H1 (cell line): ENCODE measurements around the gene LILRB1. TPM values are rescaled to one million over a fixed set of nuclear protein-coding genes. Genes with fewer than 3 reads are reported as not detected.
"Not testable (repeated sequence)": the region's sequence is repeated elsewhere in the genome, so short reads cannot be mapped to it uniquely, and the experiment has no call there.

Source experiments
- CTCF ChIA-PET: fragments of 300-600 bp; sonication (Branson Sonifier 250); formaldehyde crosslinking; loops from one replicate; lab custom pipeline; 2021; ENCODE audit not compliant: partially characterized antibody; lab: Charles Lee
- POLR2A ChIA-PET: fragments of 300-600 bp; sonication (Branson Sonifier 250); formaldehyde crosslinking; loops from one replicate; lab custom pipeline; 2021; ENCODE audit warnings: inconsistent platforms; ENCODE audit not compliant: partially characterized antibody; lab: Charles Lee
- DNase-seq, 2 experiments: peaks; one replicate each; pipeline versions ENCODE4 v3.0.0 to v3.0.0-alpha.2; 2010 to 2022; ENCODE audit warnings: low spot score in 2 of 2, low read depth in 1 of 2, mixed read lengths in 1 of 2
- FAIRE-seq: peaks from 2 replicates; lab custom pipeline; 2011; peaks lifted over from hg19 to GRCh38; lab: Jason Lieb, UNC
- H2AFZ ChIP-seq: 2 replicates; pipeline ENCODE4 v1.8.1; 2012; ENCODE audit warnings: low read length, inconsistent platforms
- H2AK5ac ChIP-seq: 2 replicates; pipeline ENCODE4 v1.6.1; 2013; ENCODE audit warnings: low read depth, low read length
- H2BK120ac ChIP-seq: replicated peaks from 2 replicates; pipeline ENCODE3; 2013; ENCODE audit warnings: low read depth, low read length, inconsistent platforms
- H2BK12ac ChIP-seq: 2 replicates; pipeline ENCODE4 v1.6.1; 2013; ENCODE audit warnings: low read depth, low read length
- H2BK15ac ChIP-seq: 2 replicates; pipeline ENCODE4 v1.6.1; 2013; ENCODE audit warnings: low read length
- H2BK20ac ChIP-seq: 2 replicates; pipeline ENCODE4 v1.6.1; 2013; ENCODE audit warnings: low read length
- H2BK5ac ChIP-seq: 2 replicates; pipeline ENCODE4 v1.6.1; 2013; ENCODE audit warnings: low read depth, low read length
- H3K14ac ChIP-seq: 2 replicates; pipeline ENCODE4 v1.6.1; 2013; ENCODE audit warnings: inconsistent platforms; ENCODE audit not compliant: insufficient read length
- H3K18ac ChIP-seq: 2 replicates; pipeline ENCODE4 v1.6.1; 2013; ENCODE audit warnings: low read length; ENCODE audit errors: extremely low read depth
- H3K23ac ChIP-seq: 2 replicates; pipeline ENCODE4 v1.6.1; 2013; ENCODE audit warnings: inconsistent platforms; ENCODE audit not compliant: insufficient read length
- H3K23me2 ChIP-seq: 2 replicates; pipeline ENCODE4 v1.6.1; 2013; ENCODE audit warnings: low read depth, low read length
- H3K27ac ChIP-seq: 2 replicates; pipeline ENCODE4 v1.6.1; 2011; ENCODE audit warnings: low read depth, low read length, inconsistent platforms
- H3K27me3 ChIP-seq, 4 experiments: replicated peaks in 1 of 4; 1 replicate in 1 of 4; 2 replicates in 3 of 4; pipeline versions ENCODE4 v1.6.1 to v1.8.1; 2011 to 2013; ENCODE audit warnings: low read length in 3 of 4, mild to moderate bottlenecking in 3 of 4, inconsistent platforms in 2 of 4, mixed read lengths in 2 of 4, moderate library complexity in 1 of 4; ENCODE audit not compliant: control insufficient read depth in 3 of 4, insufficient read depth in 3 of 4; ENCODE audit errors: extremely low read depth in 1 of 4
- H3K36me3 ChIP-seq, 4 experiments: 2 replicates each; pipeline versions ENCODE4 v1.6.1 to v1.8.1; 2011 to 2013; ENCODE audit warnings: mild to moderate bottlenecking in 4 of 4, low read length in 3 of 4, moderate library complexity in 2 of 4, control low read depth in 1 of 4, inconsistent platforms in 1 of 4; ENCODE audit not compliant: insufficient read depth in 4 of 4, control insufficient read depth in 2 of 4
- H3K4ac ChIP-seq: replicated peaks from 2 replicates; pipeline ENCODE3; 2013; ENCODE audit warnings: low read length, low read depth, mixed read lengths, inconsistent platforms; ENCODE audit not compliant: insufficient read length
- H3K4me1 ChIP-seq, 4 experiments: replicated peaks in 1 of 4; 1 replicate in 1 of 4; 2 replicates in 3 of 4; pipeline versions ENCODE4 v1.6.1 to v1.8.1; 2011 to 2013; ENCODE audit warnings: low read length in 3 of 4, inconsistent platforms in 2 of 4, mixed read lengths in 1 of 4; ENCODE audit not compliant: insufficient read depth in 4 of 4, control insufficient read depth in 3 of 4
- H3K4me2 ChIP-seq, 2 experiments: 2 replicates each; pipeline versions ENCODE4 v1.6.1 to v1.8.1; 2011 to 2013; ENCODE audit warnings: low read depth in 2 of 2, low read length in 2 of 2, control low read depth in 1 of 2, inconsistent platforms in 1 of 2, mild to moderate bottlenecking in 1 of 2; ENCODE audit not compliant: insufficient read depth in 1 of 2
- H3K4me3 ChIP-seq, 4 experiments: fragments of 200-600, 300-600 bp in 1 of 4; sonication (generic), shearing (Covaris generic), sonication (Bioruptor Twin) in 1 of 4; 2 replicates each; pipeline versions ENCODE4 v1.5.1 to v1.8.1; 2011 to 2016; ENCODE audit warnings: low read length in 4 of 4, low read depth in 3 of 4, control low read depth in 2 of 4, inconsistent platforms in 2 of 4, mild to moderate bottlenecking in 2 of 4, mixed read lengths in 1 of 4, moderate library complexity in 1 of 4; ENCODE audit not compliant: insufficient read depth in 2 of 4; ENCODE audit errors: extremely low read depth in 1 of 4
- H3K56ac ChIP-seq: replicated peaks from 2 replicates; pipeline ENCODE3; 2013; ENCODE audit warnings: low read depth, mild to moderate bottlenecking, mixed read lengths, low read length, inconsistent platforms; ENCODE audit not compliant: insufficient read length
- H3K79me1 ChIP-seq: 2 replicates; pipeline ENCODE4 v1.6.1; 2013; ENCODE audit warnings: low read depth, low read length, control low read depth
- H3K79me2 ChIP-seq, 2 experiments: 2 replicates each; pipeline versions ENCODE4 v1.6.1 to v1.8.1; 2012 to 2013; ENCODE audit warnings: low read length in 2 of 2, mild to moderate bottlenecking in 2 of 2, inconsistent platforms in 1 of 2; ENCODE audit not compliant: insufficient read depth in 2 of 2, control insufficient read depth in 1 of 2
- H3K9ac ChIP-seq, 4 experiments: replicated peaks in 1 of 4; 1 replicate in 1 of 4; 2 replicates in 3 of 4; pipeline versions ENCODE4 v1.6.1 to v1.8.1; 2011 to 2013; ENCODE audit warnings: low read depth in 3 of 4, low read length in 3 of 4, control low read depth in 2 of 4, mild to moderate bottlenecking in 2 of 4, moderate library complexity in 2 of 4, inconsistent platforms in 1 of 4; ENCODE audit errors: extremely low read depth in 1 of 4
- H3K9me3 ChIP-seq, 2 experiments: 2 replicates each; pipeline versions ENCODE4 v1.6.1 to v1.8.1; 2012 to 2013; ENCODE audit warnings: mild to moderate bottlenecking in 2 of 2, moderate library complexity in 2 of 2, control low read depth in 1 of 2, inconsistent platforms in 1 of 2, low read depth in 1 of 2, low read length in 1 of 2, mixed read lengths in 1 of 2; ENCODE audit not compliant: insufficient read depth in 2 of 2
- H4K20me1 ChIP-seq, 2 experiments: replicated peaks in 1 of 2; 2 replicates each; pipeline versions ENCODE3 to v1.8.1; 2011 to 2013; ENCODE audit warnings: inconsistent platforms in 2 of 2, low read length in 2 of 2, mild to moderate bottlenecking in 1 of 2; ENCODE audit not compliant: insufficient read depth in 2 of 2, control insufficient read depth in 1 of 2
- H4K5ac ChIP-seq: 2 replicates; pipeline ENCODE4 v1.6.1; 2013; ENCODE audit warnings: low read length, low read depth, mixed read lengths, inconsistent platforms; ENCODE audit not compliant: insufficient read length
- H4K8ac ChIP-seq: 2 replicates; pipeline ENCODE4 v1.8.0; 2013; ENCODE audit warnings: mild to moderate bottlenecking, moderate library complexity, low read length, inconsistent platforms; ENCODE audit not compliant: insufficient read depth; ENCODE audit errors: extremely low read depth
- H4K91ac ChIP-seq: replicated peaks from 2 replicates; pipeline ENCODE3; 2013; ENCODE audit warnings: low read length, mixed read lengths, inconsistent platforms; ENCODE audit not compliant: insufficient read length
- WGBS, 2 experiments: shearing (Covaris generic) in 1 of 2; methylation state at CpG; one replicate each; pipeline versions ENCODE4 v1.1.6 to v1.1.7; 2013 to 2015; ENCODE audit warnings: low lambda C conversion rate in 2 of 2, mixed read lengths in 2 of 2, inconsistent platforms in 1 of 2, low coverage in 1 of 2, missing lambda C conversion rate in 1 of 2; ENCODE audit not compliant: insufficient replicate concordance in 2 of 2, insufficient coverage in 1 of 2, insufficient read length in 1 of 2; ENCODE audit errors: extremely low coverage in 1 of 2, missing lambda C conversion rate in 1 of 2; 5-methylcytosine and 5-hydroxymethylcytosine counted together
- polyA plus RNA-seq, 7 experiments: library from polyadenylated mRNA; depleted of rRNA in 3 of 7; stranded (reverse) in 5 of 7; unstranded in 2 of 7; fragments of >200 nt in 5 of 7; fragments of 200-250 nt in 2 of 7; gene quantifications; 1 replicate in 5 of 7; 2 replicates in 1 of 7; 4 replicates in 1 of 7; pipeline versions ENCODE4 v1.2.1 to v1.2.3, GENCODE V29; 2011 to 2013; ENCODE audit warnings: missing spikeins in 2 of 7, mixed read lengths in 2 of 7
- total RNA-seq: library from RNA; stranded (reverse); fragmentation: NEBNext Ultra II Directional; extraction: Animal tissue kit (Norgen Biotek cat#: 25700); gene quantifications from 2 replicates; pipeline ENCODE4 v1.2.1, GENCODE V29; 2021

The LILRB1 gene
- total and polyA plus RNA-seq, 2 of the 8 experiments (the other 6 are each of a cell fraction or from before 2014, with no cell fraction given), result not detected

DNA sequence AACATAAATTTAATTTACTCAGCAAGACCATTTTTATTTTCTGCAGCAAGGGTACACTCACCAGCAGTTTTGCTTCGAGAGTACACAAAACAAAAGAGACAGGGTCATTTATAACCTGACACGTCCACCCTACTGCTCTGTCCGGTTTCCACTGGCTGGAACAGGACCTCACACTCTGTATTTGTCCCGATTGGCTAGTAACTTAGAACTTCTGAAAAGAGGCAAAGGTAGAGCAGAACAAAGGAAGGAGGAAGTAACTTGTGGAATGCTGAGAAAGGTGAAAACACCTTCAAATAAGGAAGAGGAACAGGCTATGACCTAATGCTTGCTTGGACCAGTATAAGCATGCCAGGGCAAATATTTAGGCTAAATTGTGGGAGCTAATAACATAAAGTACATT lies 2.4 kb upstream of the LILRB1 start:
- H4K91ac ChIP-seq, H4K5ac ChIP-seq, H2BK15ac ChIP-seq, H3K79me2 ChIP-seq, H3K36me3 ChIP-seq, H4K8ac ChIP-seq, H3K27me3 ChIP-seq, H3K27ac ChIP-seq, H3K4me1 ChIP-seq, H3K4me2 ChIP-seq, H3K79me1 ChIP-seq, H3K23ac ChIP-seq, POLR2A ChIA-PET, H2AFZ ChIP-seq, H3K56ac ChIP-seq, H3K4me3 ChIP-seq, DNase-seq, H2BK120ac ChIP-seq, H2BK5ac ChIP-seq, H2AK5ac ChIP-seq, H3K9ac ChIP-seq, H4K20me1 ChIP-seq, H2BK12ac ChIP-seq, H3K18ac ChIP-seq, H3K23me2 ChIP-seq, FAIRE-seq, H3K14ac ChIP-seq, H2BK20ac ChIP-seq, H3K4ac ChIP-seq: not testable (repeated sequence)
- CTCF ChIA-PET, result interaction anchor here (1.6 kb wide), 1 partner anchor 11 kb away, joined by 3 read pairs; no protein-coding TSS in a partner anchor
- peaks cover 60 to 87% of the 10 kb centered on the region in 2 experiments for H3K9me3 ChIP-seq
- 48% methylated on average over 4 of the region's 4 CpGs; no CpG with 5 or more reads in 1 of the 2 experiments for WGBS, 2 experiments
